ENCODE results near the gene EID1. TPM values are rescaled to one million over a fixed set of nuclear protein-coding genes. Genes with fewer than 3 reads are reported as not detected.

Gene EID1
- total RNA-seq, 1 donor from 2014 or later: 247 TPM

DNA sequence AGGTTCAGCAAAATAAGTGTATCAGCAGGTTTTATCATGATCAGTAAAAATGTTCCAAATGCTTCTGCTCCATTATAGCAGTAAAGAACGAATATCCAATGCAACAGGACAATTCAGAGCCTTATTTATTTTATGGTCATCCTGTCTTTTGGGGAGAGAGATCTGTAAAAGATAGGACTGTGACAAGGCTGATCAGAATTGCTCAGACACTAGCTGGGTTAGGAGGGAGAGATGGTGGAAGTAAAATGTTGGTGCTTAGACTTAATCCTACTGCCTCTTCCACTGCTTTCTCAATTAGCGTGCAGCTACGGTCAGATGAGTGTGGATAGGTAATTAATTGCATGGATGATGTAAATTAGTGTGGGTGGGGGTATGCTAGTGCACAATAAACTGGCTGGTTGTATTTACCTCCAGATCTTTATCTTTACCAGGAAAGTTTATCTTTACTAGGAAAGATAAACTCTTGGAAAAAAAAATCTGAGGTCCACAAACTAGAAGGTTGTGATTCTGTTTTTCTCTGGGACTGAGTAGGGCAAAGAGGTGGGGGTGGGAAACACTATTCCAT lies 2.2 kb downstream of the EID1 start:
- H3K4me1 ChIP-seq: peaks cover 5 to 8% of the 10 kb centered on the region in 2 donors
- DNase-seq (ENCODE audit: low spot score in 2 of 2): no peak
- no peak overlapping the region for H3K27ac ChIP-seq
- H3K27me3 ChIP-seq: no peaks in the 10 kb centered on the region
- TF ChIP-seq, protein P1, sequence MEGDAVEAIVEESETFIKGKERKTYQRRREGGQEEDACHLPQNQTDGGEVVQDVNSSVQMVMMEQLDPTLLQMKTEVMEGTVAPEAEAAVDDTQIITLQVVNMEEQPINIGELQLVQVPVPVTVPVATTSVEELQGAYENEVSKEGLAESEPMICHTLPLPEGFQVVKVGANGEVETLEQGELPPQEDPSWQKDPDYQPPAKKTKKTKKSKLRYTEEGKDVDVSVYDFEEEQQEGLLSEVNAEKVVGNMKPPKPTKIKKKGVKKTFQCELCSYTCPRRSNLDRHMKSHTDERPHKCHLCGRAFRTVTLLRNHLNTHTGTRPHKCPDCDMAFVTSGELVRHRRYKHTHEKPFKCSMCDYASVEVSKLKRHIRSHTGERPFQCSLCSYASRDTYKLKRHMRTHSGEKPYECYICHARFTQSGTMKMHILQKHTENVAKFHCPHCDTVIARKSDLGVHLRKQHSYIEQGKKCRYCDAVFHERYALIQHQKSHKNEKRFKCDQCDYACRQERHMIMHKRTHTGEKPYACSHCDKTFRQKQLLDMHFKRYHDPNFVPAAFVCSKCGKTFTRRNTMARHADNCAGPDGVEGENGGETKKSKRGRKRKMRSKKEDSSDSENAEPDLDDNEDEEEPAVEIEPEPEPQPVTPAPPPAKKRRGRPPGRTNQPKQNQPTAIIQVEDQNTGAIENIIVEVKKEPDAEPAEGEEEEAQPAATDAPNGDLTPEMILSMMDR (IDR thresholded peaks at IDR 0.05): no peak
- intact Hi-C loops (cut with DNase I): no loop called here
- no peaks in the 10 kb centered on the region for H3K36me3 ChIP-seq
- H3K4me3 ChIP-seq: peak overlapping the region; percentile 77 to 81
- H3K9me3 ChIP-seq: no peaks in the 10 kb centered on the region

DNA sequence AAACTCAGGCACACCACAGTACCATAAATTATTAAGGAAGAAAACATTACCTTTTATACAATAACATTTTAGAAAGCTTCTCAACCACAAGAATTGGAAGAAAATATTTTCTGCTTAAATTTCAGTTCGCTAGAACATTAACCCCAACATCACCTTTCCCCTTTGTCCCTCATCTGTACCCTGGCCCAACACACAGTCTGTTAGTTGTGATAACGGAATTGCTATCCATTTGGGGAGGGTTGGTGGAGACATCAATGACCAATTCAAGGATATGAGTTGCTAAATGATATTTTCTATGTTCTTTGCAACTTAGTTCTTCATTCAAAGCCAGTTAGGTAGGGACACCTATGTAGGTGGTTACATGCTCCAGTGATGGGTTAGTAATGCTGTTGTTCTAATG lies 5.8 kb downstream of the EID1 start:
- peaks cover 5 to 13% of the 10 kb centered on the region in 2 donors for H3K4me1 ChIP-seq
- no peak overlapping the region for H3K27ac ChIP-seq
- intact Hi-C loops (cut with DNase I): no loop called here

DNA sequence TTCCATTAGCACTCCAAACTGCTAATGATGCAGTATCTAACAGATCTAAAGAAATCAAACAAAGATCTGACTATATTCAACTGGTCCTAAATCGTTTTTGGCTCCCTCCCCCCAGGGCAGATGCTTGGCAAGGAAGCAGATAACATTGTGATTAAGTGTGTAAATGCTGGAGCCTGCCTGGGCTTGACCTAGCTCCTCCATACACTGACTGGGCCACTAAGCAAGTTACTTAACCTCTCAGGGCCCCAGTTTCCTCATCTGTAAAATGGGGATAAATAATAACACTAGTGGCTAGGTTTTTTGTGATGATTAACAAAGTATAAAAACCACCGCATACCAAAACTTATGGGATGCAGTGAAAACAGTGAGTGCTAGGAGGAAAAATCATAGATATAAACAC lies 9.2 kb downstream of the EID1 start:
- DNase-seq (ENCODE audit: low spot score in 2 of 2): no peak
- H3K4me3 ChIP-seq: no peak overlapping the region
- intact Hi-C loops (cut with DNase I): no loop called here
- H3K27ac ChIP-seq: no peak overlapping the region
- no peaks in the 10 kb centered on the region for H3K36me3 ChIP-seq
- H3K9me3 ChIP-seq: no peaks in the 10 kb centered on the region
- peaks cover 4 to 11% of the 10 kb centered on the region in 2 donors for H3K4me1 ChIP-seq
- TF ChIP-seq, protein P1 (IDR thresholded peaks at IDR 0.05): no peak
- H3K27me3 ChIP-seq: no peaks in the 10 kb centered on the region

More for the DNA sequence above, 5.8 kb downstream of the EID1 start:
- TF ChIP-seq, protein P1 (IDR thresholded peaks at IDR 0.05): no peak
- H3K27me3 ChIP-seq: no peaks in the 10 kb centered on the region
- H3K4me3 ChIP-seq: no peak overlapping the region
- H3K9me3 ChIP-seq: no peaks in the 10 kb centered on the region
- no peak for DNase-seq (ENCODE audit: low spot score in 2 of 2)
- H3K36me3 ChIP-seq: no peaks in the 10 kb centered on the region

DNA sequence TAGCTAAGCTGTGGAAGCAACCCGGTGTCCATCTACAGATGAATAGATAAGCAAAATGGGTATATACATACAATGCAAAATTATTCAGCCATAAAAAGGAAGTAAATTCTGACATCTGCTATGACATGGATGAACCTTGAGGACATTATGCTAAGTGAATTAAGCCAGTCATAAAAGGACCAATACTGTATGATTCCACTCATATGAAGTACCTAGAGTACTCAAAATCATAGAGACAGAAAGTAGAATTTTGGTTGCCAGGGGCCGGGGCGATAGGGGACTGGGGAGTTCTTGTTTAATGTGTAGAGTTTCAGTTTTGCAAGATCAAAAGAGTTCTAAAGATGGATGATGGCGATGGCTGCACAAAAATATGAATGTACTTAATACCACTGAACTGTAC lies 10.3 kb downstream of the EID1 start:
- H3K27me3 ChIP-seq: no peaks in the 10 kb centered on the region
- no peaks in the 10 kb centered on the region for H3K9me3 ChIP-seq
- peak overlapping the region; percentile 63 to 74 for H3K27ac ChIP-seq
- H3K4me3 ChIP-seq: no peak overlapping the region
- DNase-seq (ENCODE audit: low spot score in 2 of 2): no peak
- TF ChIP-seq, protein P1 (IDR thresholded peaks at IDR 0.05): no peak
- intact Hi-C loops (cut with DNase I): no loop called here
- H3K4me1 ChIP-seq: peaks cover 4 to 11% of the 10 kb centered on the region in 2 donors
- H3K36me3 ChIP-seq: no peaks in the 10 kb centered on the region

DNA sequence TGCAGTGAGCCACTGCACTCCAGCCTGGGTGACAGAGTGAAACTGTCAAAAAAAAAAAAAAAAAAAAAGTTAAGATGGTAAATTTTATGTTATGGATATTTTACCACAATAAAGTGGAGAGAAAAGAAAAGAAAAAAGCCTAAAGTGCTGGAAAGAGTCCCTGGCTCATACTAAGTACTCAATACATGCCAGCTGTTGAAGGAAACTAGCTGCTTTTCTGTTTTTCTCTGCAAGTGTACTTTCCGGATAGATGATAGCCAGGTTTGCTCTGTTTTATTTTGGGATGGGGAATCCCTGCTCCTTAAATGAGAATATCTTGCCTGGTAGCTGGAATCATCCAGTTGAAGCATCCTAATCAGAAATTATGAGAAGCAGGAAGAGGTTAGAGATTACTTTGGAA lies 10.9 kb downstream of the EID1 start:
- intact Hi-C loops (cut with DNase I): no loop called here

More for the DNA sequence above, 10.9 kb downstream of the EID1 start:
- Histone ChIP-seq H3K4me1 (peaks cover 4 to 11% of the 10 kb centered on the region in 2 donors), H3K27ac (peak overlapping the region; percentile 63 to 74), H3K9me3 (no peaks in the 10 kb centered on the region), H3K27me3 (no peaks in the 10 kb centered on the region), H3K36me3 (no peaks in the 10 kb centered on the region), H3K4me3 (no peak overlapping the region)
- TF ChIP-seq, protein P1 (IDR thresholded peaks at IDR 0.05): no peak
- DNase-seq (ENCODE audit: low spot score in 2 of 2): no peak
